B cell (primary cell): Measurements from ENCODE around the gene BABAM1. TPM values are rescaled to one million over a fixed set of nuclear protein-coding genes. Genes with fewer than 3 reads are reported as not detected.

Experiments
- ATAC-seq: fragments of 200-7000 bp; cut with Tn5 transposase; one replicate; pipeline ENCODE4 v1.10.0; 2021; ENCODE audit warnings: low read depth, mild to moderate bottlenecking, moderate number of reproducible peaks, moderate library complexity
- CTCF ChIA-PET: fragments of 350-600 bp; sonication (Branson Sonifier 250); formaldehyde crosslinking; loops from one replicate; lab custom pipeline; 2021; ENCODE audit warnings: antibody characterized with exemption, inconsistent platforms; lab: Charles Lee
- POLR2A ChIA-PET: fragments of 350-600 bp; sonication (Branson Sonifier 250); formaldehyde crosslinking; loops from one replicate; lab custom pipeline; 2021; ENCODE audit warnings: antibody characterized with exemption; lab: Charles Lee
- DNase-seq: peaks from one replicate; pipeline ENCODE4 v3.0.0; 2013
- H2AFZ ChIP-seq: 2 replicates; pipeline ENCODE4 v1.6.1; 2012; ENCODE audit warnings: mild to moderate bottlenecking, low read depth, low read length; ENCODE audit not compliant: insufficient read depth, poor library complexity, severe bottlenecking
- H3K27ac ChIP-seq, 2 donors: 1 replicate in 1 of 2; 2 replicates in 1 of 2; pipeline ENCODE4 v1.5.1; 2012 to 2013; ENCODE audit warnings: low read length in 2 of 2, mild to moderate bottlenecking in 2 of 2, moderate library complexity in 1 of 2
- H3K27me3 ChIP-seq, 4 experiments: fragments of 200-600 bp in 1 of 4; sonication (generic) in 1 of 4; replicated peaks in 1 of 4; 1 replicate in 2 of 4; 2 replicates in 2 of 4; pipeline versions ENCODE4 v1.6.1 to v1.7.0; 2013 to 2016; ENCODE audit warnings: low read length in 3 of 4, mild to moderate bottlenecking in 2 of 4, mixed read lengths in 1 of 4, moderate library complexity in 1 of 4; ENCODE audit not compliant: insufficient read depth in 4 of 4, control insufficient read depth in 3 of 4; ENCODE audit errors: control extremely low read depth in 1 of 4
- H3K36me3 ChIP-seq, 2 experiments: replicated peaks in 1 of 2; 1 replicate in 1 of 2; 2 replicates in 1 of 2; pipeline versions ENCODE4 v1.6.1 to v1.7.1; 2013; ENCODE audit warnings: low read length in 1 of 2; ENCODE audit not compliant: insufficient read depth in 2 of 2, control insufficient read depth in 1 of 2; ENCODE audit errors: control extremely low read depth in 1 of 2, extremely low read depth in 1 of 2
- H3K4me1 ChIP-seq, 2 donors: fragments of 200-600 bp in 1 of 2; sonication (generic) in 1 of 2; 1 replicate in 1 of 2; 2 replicates in 1 of 2; pipeline versions ENCODE4 v1.5.1 to v1.6.1; 2013 to 2017; ENCODE audit warnings: low read length in 2 of 2; ENCODE audit not compliant: control insufficient read depth in 2 of 2, insufficient read depth in 2 of 2
- H3K4me2 ChIP-seq: replicated peaks from 2 replicates; pipeline ENCODE3; 2012; ENCODE audit warnings: mild to moderate bottlenecking, low read depth, low read length; ENCODE audit not compliant: poor library complexity, severe bottlenecking
- H3K4me3 ChIP-seq, 5 experiments: fragments of 200-600 bp in 1 of 5; sonication (generic) in 1 of 5; 1 replicate in 3 of 5; 2 replicates in 2 of 5; pipeline versions ENCODE4 v1.5.1 to v1.7.0; 2011 to 2016; ENCODE audit warnings: low read length in 4 of 5, mild to moderate bottlenecking in 4 of 5, low read depth in 2 of 5, control low read depth in 1 of 5, moderate library complexity in 1 of 5; ENCODE audit not compliant: insufficient read depth in 1 of 5; ENCODE audit errors: control extremely low read depth in 1 of 5, extremely low read depth in 1 of 5
- H3K79me2 ChIP-seq: fragments of 200-600 bp; sonication (generic); one replicate; pipeline ENCODE4 v1.6.0; 2016; ENCODE audit warnings: low read length; ENCODE audit not compliant: control insufficient read depth, insufficient read depth
- H3K9ac ChIP-seq: fragments of 200-600 bp; sonication (generic); 2 replicates; pipeline ENCODE4 v1.6.1; 2017; ENCODE audit warnings: mild to moderate bottlenecking, low read length, moderate library complexity
- H3K9me3 ChIP-seq, 3 donors: one replicate each; pipeline versions ENCODE4 v1.6.1 to v1.7.1; 2013; ENCODE audit warnings: low read length in 2 of 3; ENCODE audit not compliant: control insufficient read depth in 2 of 3, insufficient read depth in 1 of 3; ENCODE audit errors: control extremely low read depth in 1 of 3
- H4K20me1 ChIP-seq: 2 replicates; pipeline ENCODE4 v1.6.0; 2012; ENCODE audit warnings: mild to moderate bottlenecking, low read length; ENCODE audit not compliant: insufficient read depth, control insufficient read depth, poor library complexity, severe bottlenecking
- H3K27ac Mint-ChIP-seq: one replicate; pipeline ENCODE4 v1.8.0; 2021; ENCODE audit warnings: mixed read lengths
- H3K27me3 Mint-ChIP-seq: one replicate; pipeline ENCODE4 v1.8.0; 2021; ENCODE audit warnings: mixed read lengths
- H3K4me1 Mint-ChIP-seq: one replicate; pipeline ENCODE4 v1.8.0; 2021; ENCODE audit warnings: mixed read lengths
- H3K4me3 Mint-ChIP-seq: one replicate; pipeline ENCODE4 v1.8.0; 2021; ENCODE audit warnings: mixed read lengths
- H3K9me3 Mint-ChIP-seq: one replicate; pipeline ENCODE4 v1.8.0; 2022; ENCODE audit warnings: mixed read lengths; ENCODE audit not compliant: insufficient read depth
- EZH2 ChIP-seq: IDR thresholded peaks from 2 replicates; pipeline ENCODE4 v1.6.1; 2012; ENCODE audit warnings: borderline replicate concordance, low read depth, mild to moderate bottlenecking, moderate library complexity, low read length; ENCODE audit not compliant: insufficient read depth, poor library complexity, severe bottlenecking
- WGBS: methylation state at CpG from one replicate; pipeline ENCODE4 v1.1.5; 2013; ENCODE audit warnings: missing lambda C conversion rate; ENCODE audit not compliant: insufficient coverage; 5-methylcytosine and 5-hydroxymethylcytosine counted together
- intact Hi-C: fragments of 100-400 bp; cut with micrococcal nuclease; formaldehyde crosslinking; loops from one replicate; pipeline ENCODE4 v1.10.0; 2022
- polyA plus RNA-seq: library from polyadenylated mRNA; depleted of rRNA; stranded (reverse); fragments of >200 nt; gene quantifications from 2 replicates; pipeline ENCODE4 v1.2.3, GENCODE V29; 2012
- total RNA-seq, 2 donors: library from RNA; stranded (reverse); fragments of 120-200 nt in 1 of 2; gene quantifications; 1 replicate in 1 of 2; 2 replicates in 1 of 2; pipeline versions ENCODE4 v1.2.3 to v1.2.4, GENCODE V29; 2013 to 2022
- TF ChIP-seq, protein P1 (sequence below): fragments of 200-600 bp; IDR thresholded peaks from one replicate; pipeline ENCODE4 v1.8.0; 2022; ENCODE audit warnings: antibody characterized with exemption, mild to moderate bottlenecking

The BABAM1 gene
- total and polyA plus RNA-seq, 2 donors (not counting 1 experiment from before 2014, with no cell fraction given), result 105 to 129 TPM

DNA sequence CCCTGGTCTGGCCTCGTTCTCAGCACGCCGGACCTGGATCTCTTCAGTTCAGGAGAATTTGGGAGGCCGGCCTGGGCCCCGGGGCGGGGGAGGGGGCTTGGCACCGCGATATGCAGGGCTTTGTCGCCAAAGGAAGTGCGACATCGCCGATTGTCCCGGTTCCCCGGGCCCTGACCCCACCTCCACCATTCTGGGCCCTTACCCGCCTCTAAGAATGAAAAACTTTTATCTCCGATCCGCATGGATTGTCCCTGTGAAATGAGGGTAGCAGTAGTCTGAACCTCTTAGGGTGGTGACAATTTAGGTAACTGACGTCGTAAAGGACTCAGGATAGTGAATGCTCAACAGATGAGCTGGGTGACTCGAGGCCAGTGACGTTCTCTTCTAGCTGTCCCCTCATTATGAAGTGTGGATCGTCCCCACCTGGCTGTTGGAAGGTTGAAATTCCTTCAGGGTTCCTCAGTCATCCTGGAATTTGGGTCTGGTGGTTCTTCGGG lies 42.8 kb downstream of the BABAM1 start:
- H3K4me3 ChIP-seq, result peak overlapping the region; percentile 63 to 98 (median 96)
- H3K4me3 Mint-ChIP-seq, result peak overlapping the region; percentile 95
- peaks cover 54% of the 10 kb centered on the region for H4K20me1 ChIP-seq
- WGBS, result 5% methylated on average over 14 of the region's 23 CpGs
- peaks cover 38% of the 10 kb centered on the region for H3K4me1 Mint-ChIP-seq
- H3K79me2 ChIP-seq, result peaks cover 70% of the 10 kb centered on the region
- peak overlapping the region; percentile 98 for H3K4me2 ChIP-seq
- intact Hi-C loops, result loop anchor here (1.0 to 10.0 kb wide), 8 partner anchors 18 to 723 kb away; partner anchors contain the start of genes BABAM1, GTPBP3, OCEL1 and SMIM7
- peaks cover 18 to 31% of the 10 kb centered on the region in 2 donors for H3K4me1 ChIP-seq
- no peaks in the 10 kb centered on the region for H3K9me3 ChIP-seq
- no peaks in the 10 kb centered on the region for H3K9me3 Mint-ChIP-seq
- DNase-seq (no peak), ATAC-seq (no peak)
- H3K36me3 ChIP-seq, result peaks cover 0 to 16% of the 10 kb centered on the region in 2 experiments
- H3K27me3 ChIP-seq, result no peaks in the 10 kb centered on the region
- H3K9ac ChIP-seq, result peak overlapping the region; percentile 97
- ChIA-PET POLR2A (interaction anchor here (1.3 kb wide), 1 partner anchor 96 kb away, joined by 4 read pairs; the partner anchor contains the start of gene BST2), CTCF (interaction anchor here (1.5 kb wide), 2 partner anchors 30 to 95 kb away, joined by 3 to 9 read pairs; partner anchors contain the start of genes ANKLE1 and BST2)
- TF ChIP-seq, protein P1, sequence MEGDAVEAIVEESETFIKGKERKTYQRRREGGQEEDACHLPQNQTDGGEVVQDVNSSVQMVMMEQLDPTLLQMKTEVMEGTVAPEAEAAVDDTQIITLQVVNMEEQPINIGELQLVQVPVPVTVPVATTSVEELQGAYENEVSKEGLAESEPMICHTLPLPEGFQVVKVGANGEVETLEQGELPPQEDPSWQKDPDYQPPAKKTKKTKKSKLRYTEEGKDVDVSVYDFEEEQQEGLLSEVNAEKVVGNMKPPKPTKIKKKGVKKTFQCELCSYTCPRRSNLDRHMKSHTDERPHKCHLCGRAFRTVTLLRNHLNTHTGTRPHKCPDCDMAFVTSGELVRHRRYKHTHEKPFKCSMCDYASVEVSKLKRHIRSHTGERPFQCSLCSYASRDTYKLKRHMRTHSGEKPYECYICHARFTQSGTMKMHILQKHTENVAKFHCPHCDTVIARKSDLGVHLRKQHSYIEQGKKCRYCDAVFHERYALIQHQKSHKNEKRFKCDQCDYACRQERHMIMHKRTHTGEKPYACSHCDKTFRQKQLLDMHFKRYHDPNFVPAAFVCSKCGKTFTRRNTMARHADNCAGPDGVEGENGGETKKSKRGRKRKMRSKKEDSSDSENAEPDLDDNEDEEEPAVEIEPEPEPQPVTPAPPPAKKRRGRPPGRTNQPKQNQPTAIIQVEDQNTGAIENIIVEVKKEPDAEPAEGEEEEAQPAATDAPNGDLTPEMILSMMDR, result no peak
- TF ChIP-seq EZH2, result no peak
- peak overlapping the region; percentile 70 for H2AFZ ChIP-seq
- H3K27ac ChIP-seq, result peak overlapping the region; percentile 53 to 83
- H3K27ac Mint-ChIP-seq, result peak overlapping the region; percentile 96
- no peaks in the 10 kb centered on the region for H3K27me3 Mint-ChIP-seq
